AG09319 (cell line): ENCODE data around the gene LANCL2.

Experiments used
- DNase-seq: peaks from one replicate; pipeline ENCODE4 v3.0.0-alpha.2; 2010; ENCODE audit warnings: low read depth; ENCODE audit errors: extremely low read depth
- TF ChIP-seq, protein P1 (sequence below): IDR thresholded peaks from 2 replicates; pipeline ENCODE4 v1.5.1; 2011; ENCODE audit warnings: low read depth, mild to moderate bottlenecking, inconsistent platforms, low read length, moderate library complexity

Gene LANCL2

DNA sequence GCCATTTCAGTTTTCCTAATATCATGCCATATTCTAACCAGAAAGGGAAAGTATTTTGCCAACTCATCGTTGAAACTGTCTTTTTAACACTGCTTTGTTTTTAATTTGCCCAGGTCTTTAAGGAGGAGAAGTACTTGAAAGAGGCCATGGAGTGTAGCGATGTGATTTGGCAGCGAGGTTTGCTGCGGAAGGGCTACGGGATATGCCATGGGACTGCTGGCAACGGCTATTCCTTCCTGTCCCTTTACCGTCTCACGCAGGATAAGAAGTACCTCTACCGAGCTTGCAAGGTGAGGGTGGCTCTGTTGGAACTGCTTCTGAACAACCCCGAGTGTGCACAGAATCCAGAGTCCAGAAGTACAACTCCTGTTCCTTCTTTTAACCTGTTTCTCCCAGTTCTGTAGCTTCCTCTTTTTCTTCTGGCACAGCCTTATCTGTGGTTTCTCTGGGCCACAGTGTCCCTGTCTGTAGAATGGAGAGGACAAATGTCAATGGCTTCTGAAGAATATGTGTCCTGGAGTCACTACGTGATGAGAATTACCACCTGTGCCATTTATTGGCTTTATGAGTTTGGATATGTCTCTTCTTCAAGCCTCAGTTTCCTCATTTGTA lies 60.1 kb downstream of the LANCL2 start:
- DNase-seq, result no peak
- TF ChIP-seq, protein P1, sequence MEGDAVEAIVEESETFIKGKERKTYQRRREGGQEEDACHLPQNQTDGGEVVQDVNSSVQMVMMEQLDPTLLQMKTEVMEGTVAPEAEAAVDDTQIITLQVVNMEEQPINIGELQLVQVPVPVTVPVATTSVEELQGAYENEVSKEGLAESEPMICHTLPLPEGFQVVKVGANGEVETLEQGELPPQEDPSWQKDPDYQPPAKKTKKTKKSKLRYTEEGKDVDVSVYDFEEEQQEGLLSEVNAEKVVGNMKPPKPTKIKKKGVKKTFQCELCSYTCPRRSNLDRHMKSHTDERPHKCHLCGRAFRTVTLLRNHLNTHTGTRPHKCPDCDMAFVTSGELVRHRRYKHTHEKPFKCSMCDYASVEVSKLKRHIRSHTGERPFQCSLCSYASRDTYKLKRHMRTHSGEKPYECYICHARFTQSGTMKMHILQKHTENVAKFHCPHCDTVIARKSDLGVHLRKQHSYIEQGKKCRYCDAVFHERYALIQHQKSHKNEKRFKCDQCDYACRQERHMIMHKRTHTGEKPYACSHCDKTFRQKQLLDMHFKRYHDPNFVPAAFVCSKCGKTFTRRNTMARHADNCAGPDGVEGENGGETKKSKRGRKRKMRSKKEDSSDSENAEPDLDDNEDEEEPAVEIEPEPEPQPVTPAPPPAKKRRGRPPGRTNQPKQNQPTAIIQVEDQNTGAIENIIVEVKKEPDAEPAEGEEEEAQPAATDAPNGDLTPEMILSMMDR, result no peak

DNA sequence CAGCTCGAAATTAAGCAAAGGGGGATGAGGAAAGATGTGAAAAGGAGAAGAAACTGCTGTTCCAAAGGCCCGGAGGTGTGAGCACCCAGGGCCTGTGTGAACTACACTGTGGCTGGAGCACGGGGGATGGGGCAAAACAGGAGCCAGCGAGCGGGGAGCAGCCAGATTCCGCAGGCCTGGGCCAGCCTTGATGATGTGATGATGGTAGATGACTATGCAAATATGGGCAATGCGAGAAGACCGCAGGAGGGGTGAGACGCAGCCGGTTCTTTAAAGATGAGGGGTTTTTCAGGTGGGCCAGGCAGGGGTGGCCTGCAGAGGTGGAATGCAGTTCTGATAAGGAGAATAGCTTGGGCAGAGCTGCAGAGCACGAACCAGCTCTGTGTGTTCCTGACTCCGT lies 61.5 kb downstream of the LANCL2 start:
- TF ChIP-seq, protein P1, result no peak
- DNase-seq, result no peak

DNA sequence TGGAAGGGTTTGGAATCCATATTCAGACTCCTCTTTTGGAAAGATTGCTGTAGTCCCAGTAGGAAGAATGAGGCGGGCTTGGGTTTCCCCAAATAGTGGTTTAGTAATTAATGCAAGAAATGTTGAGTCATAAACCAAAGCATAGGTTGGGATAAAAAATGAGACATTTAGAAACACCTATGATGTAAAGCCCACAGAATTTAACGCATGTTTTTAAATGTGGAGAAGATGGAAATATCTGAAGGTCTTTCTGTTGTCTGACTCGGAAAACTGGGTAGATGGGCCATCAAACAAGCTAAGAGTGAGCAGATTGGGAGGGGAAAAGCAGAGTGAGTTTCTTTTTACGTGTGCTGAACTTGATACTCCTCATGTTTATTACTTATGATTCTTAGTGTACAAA lies 62.2 kb downstream of the LANCL2 start:
- no peak for DNase-seq
- TF ChIP-seq, protein P1, result no peak

DNA sequence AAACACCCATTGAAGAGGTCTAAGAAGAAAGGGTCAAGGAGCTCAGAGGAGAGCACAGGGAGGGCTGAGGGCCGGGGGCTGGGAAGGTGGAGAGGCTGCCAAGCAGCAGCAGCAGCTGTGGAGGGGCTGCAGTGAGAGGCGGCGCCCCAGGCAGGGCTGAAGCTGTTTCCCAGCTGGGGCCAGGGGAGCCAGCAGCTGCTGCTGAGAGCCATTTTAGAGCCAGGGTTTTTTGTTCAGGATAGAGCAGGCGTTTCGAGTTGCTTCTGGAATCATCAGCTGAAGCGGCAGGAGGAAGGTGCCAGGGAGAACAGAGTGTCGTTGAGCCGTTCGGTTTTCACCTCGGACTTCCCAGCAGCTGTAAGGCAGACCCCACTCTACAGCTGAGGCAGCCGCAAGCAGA lies 62.7 kb downstream of the LANCL2 start:
- TF ChIP-seq, protein P1, result no peak

DNA sequence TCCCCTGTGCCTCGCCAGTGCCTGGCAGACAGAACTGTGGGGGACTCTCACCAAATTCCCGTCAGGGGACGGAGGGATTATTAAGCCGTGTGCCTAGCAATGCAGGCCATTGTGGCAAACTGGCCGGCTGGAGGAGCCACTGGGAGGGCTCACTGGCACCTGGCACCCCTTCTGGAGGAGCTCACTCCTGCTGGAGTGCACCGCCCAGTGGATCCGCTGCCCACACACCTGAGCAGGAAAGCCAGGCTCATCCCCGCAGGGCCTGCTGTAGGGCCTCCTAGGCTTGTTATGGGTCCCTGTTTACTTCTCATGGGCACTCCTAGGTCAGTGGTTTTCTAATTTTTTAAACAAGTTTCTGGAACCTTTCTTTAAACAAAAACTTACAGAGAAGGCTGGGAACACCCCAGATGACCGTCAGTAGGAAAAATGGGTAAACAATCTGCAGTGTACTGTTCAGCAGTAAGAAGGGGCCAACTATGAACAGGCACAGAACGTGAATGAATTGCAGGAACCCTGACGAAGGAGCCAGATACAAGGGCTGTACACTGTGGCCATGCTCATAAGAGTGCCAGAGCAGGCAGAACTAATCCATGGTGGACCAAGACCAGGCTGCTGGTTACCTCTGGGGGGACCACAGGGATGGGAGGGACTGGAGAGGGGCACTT lies 64.8 kb downstream of the LANCL2 start:
- no peak for DNase-seq
- TF ChIP-seq, protein P1, result no peak

More for the DNA sequence above, 62.7 kb downstream of the LANCL2 start:
- no peak for DNase-seq

DNA sequence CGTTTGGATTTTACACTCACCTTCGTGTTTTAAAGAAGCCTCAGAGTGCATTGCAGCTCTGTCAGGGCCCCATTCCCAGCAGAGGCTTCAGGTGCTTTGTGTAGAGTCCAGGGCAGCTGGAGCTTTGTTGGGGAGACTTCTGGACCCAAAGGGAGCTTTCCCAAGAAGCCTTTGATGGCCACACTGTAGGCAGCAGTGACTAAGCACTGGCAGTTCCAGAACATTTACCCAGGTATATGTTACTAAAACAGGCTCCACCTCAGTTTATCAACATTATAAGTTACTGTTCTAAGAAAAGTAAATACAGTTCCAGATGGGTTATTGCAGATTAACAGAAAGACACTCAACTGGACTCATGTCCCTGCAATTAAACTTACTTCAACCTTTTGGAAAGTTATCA lies 66.8 kb downstream of the LANCL2 start:
- no peak for DNase-seq
- TF ChIP-seq, protein P1, result no peak

DNA sequence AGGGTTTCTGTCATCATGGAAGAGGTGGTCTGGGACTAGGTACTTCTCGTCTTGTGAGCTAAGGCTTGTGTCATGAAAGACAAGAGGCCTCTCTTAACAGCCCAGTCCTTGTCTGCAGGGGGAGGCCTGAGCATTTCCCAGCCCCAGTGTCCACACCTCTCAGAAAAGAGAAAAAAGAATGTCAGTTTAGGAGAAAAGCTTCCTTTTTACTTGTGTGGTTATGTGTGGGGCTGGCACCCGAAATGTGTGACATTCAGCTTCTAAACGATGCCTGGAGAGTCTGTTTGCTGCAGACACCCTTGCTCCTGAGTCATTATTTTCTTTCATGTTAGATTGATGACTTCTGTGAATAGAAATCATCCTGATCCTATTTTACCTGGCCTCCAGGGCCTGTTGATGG lies 67.4 kb downstream of the LANCL2 start:
- TF ChIP-seq, protein P1, result no peak
- DNase-seq, result no peak
